Lower lobe of right lung (tissue), 2 donors: ENCODE measurements around the gene SLC6A18. TPM values are rescaled to one million over a fixed set of nuclear protein-coding genes. Genes with fewer than 3 reads are reported as not detected.

Experiments used
- ATAC-seq, 2 donors: fragments of 200-7000 bp; cut with Tn5 transposase; one replicate each; pipeline ENCODE4 v1.9.1; 2020 to 2022; ENCODE audit warnings: mild to moderate bottlenecking in 2 of 2, moderate library complexity in 2 of 2
- DNase-seq: peaks from one replicate; pipeline ENCODE4 v3.0.0-alpha.2; 2020
- H3K27ac ChIP-seq: fragments of 200-600 bp; one replicate; pipeline ENCODE4 v1.8.0; 2022
- H3K27me3 ChIP-seq: fragments of 200-600 bp; one replicate; pipeline ENCODE4 v1.8.0; 2022; ENCODE audit warnings: low read depth
- H3K36me3 ChIP-seq: fragments of 200-600 bp; one replicate; pipeline ENCODE4 v1.8.0; 2022; ENCODE audit warnings: mild to moderate bottlenecking
- H3K4me1 ChIP-seq: fragments of 200-600 bp; one replicate; pipeline ENCODE4 v1.8.0; 2022
- H3K4me3 ChIP-seq: fragments of 200-600 bp; one replicate; pipeline ENCODE4 v1.8.0; 2022; ENCODE audit warnings: mild to moderate bottlenecking
- H3K9me3 ChIP-seq: fragments of 200-600 bp; one replicate; pipeline ENCODE4 v1.8.0; 2022
- intact Hi-C: fragments of 100-400 bp; cut with DNase I; formaldehyde crosslinking; loops from one replicate; pipeline ENCODE4 v1.11.0; 2022
- total RNA-seq: library from RNA; stranded (reverse); fragmentation: NEBNext Ultra II Directional; extraction: Animal tissue kit (Norgen Biotek cat#: 25700); gene quantifications from one replicate; pipeline ENCODE4 v1.2.1, GENCODE V29; 2021
- TF ChIP-seq, protein P1 (sequence below): fragments of 200-600 bp; IDR thresholded peaks from one replicate; pipeline ENCODE4 v1.8.0; 2022; ENCODE audit warnings: antibody characterized with exemption, mild to moderate bottlenecking
- donor health status: DM: no; HTN: yes; CAD: no; lungs with severe emphysema.

The SLC6A18 gene
- total RNA-seq, 1 donor from 2014 or later, result not detected

DNA sequence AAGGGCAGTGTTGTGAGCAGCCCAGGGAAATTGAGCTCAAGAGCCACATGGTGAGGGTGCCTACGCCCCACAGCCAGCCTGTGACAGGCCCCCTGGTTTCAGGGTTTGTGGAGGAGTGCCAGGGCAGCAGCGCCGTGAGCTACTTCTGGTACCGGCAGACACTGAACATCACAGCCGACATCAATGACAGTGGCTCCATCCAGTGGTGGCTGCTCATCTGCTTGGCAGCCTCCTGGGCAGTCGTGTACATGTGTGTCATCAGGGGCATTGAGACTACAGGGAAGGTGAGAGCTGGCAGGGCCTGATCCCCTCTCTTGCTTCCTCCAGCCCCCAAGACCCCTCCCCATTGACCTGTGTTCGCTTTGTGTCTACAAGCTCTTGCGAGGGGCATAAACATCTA is 10.2 kb downstream of the SLC6A18 start:
- no peak overlapping the region for H3K27ac ChIP-seq

DNA sequence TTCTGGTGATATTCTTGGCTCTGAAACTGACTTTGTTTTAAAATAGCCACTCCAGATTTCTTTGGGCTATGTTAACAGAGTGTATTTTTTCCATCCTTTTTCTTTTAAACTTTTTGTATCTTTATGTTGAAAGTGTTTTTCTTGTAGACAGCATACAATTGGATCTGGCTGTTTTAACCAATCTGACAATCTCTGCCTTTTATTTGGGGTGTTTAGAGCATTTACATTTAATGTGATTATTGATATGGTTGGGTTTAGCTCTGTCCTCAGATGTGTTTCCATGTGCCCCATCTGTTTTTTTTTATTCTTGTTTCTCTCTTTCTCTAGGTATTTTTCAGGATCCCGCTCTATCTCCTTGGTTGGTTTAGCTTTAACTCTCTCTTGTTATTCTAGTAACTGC is 10.7 kb downstream of the SLC6A18 start:
- Histone ChIP-seq H3K36me3 (no peaks in the 10 kb centered on the region), H3K4me3 (no peak overlapping the region), H3K4me1 (no peaks in the 10 kb centered on the region), H3K9me3 (peaks cover 3% of the 10 kb centered on the region), H3K27ac (no peak overlapping the region), H3K27me3 (peaks cover 15% of the 10 kb centered on the region)
- TF ChIP-seq, protein P1, sequence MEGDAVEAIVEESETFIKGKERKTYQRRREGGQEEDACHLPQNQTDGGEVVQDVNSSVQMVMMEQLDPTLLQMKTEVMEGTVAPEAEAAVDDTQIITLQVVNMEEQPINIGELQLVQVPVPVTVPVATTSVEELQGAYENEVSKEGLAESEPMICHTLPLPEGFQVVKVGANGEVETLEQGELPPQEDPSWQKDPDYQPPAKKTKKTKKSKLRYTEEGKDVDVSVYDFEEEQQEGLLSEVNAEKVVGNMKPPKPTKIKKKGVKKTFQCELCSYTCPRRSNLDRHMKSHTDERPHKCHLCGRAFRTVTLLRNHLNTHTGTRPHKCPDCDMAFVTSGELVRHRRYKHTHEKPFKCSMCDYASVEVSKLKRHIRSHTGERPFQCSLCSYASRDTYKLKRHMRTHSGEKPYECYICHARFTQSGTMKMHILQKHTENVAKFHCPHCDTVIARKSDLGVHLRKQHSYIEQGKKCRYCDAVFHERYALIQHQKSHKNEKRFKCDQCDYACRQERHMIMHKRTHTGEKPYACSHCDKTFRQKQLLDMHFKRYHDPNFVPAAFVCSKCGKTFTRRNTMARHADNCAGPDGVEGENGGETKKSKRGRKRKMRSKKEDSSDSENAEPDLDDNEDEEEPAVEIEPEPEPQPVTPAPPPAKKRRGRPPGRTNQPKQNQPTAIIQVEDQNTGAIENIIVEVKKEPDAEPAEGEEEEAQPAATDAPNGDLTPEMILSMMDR, result no peak
- intact Hi-C loops, result no loop called here
- ATAC-seq (no peak), DNase-seq (no peak)

More for the DNA sequence above, 10.2 kb downstream of the SLC6A18 start:
- Histone ChIP-seq H3K4me1 (no peaks in the 10 kb centered on the region), H3K36me3 (no peaks in the 10 kb centered on the region), H3K9me3 (peaks cover 3% of the 10 kb centered on the region), H3K4me3 (no peak overlapping the region), H3K27me3 (peaks cover 15% of the 10 kb centered on the region)
- ATAC-seq, result no peak
- no peak for DNase-seq
- TF ChIP-seq, protein P1, result no peak
- intact Hi-C loops, result no loop called here

DNA sequence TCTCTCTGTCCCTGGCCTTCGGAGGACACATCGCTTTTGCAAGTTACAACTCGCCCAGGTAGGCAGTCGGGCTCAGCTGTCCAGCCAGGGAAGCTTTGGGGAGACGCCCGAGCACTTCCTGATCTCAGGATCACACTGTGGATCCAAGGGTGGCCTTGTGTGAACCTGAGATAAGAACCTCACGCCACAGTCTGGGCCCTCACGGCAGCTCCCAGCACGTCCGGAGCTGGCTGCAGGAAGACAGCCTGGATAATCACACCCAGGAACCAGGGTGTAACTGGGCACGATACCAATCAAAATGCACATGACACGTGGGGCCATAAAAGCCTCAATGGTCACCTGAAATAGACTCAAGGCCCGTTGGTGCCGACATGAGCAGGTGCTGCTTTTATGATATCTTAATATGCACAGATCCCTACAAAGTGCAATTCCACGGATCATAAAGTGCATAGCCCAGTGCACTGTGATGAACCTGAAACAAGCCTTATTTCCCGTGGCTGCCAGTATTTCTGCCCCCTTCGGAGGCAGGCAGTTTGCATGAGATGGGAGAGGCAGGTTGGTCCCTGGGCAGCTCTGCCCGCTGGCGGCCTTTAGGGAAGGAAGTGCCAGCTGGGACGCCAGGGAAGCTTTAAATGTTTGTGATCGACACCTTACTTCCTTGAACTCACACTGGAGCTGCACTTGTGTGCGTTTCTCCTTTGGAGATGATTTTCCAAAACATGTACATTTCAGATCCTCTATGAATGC is 14.5 kb downstream of the SLC6A18 start:
- H3K4me3 ChIP-seq, result no peak overlapping the region
- H3K27me3 ChIP-seq, result peaks cover 14% of the 10 kb centered on the region
- peaks cover 3% of the 10 kb centered on the region for H3K9me3 ChIP-seq
- DNase-seq (no peak), ATAC-seq (no peak)
- no peaks in the 10 kb centered on the region for H3K4me1 ChIP-seq
- H3K27ac ChIP-seq, result no peak overlapping the region
- no peaks in the 10 kb centered on the region for H3K36me3 ChIP-seq
- intact Hi-C loops, result no loop called here
- TF ChIP-seq, protein P1, result no peak

GRCh38 chr5:1240496-1241260 is 15.5 kb downstream of the SLC6A18 start:
- Histone ChIP-seq H3K4me3 (no peak overlapping the region), H3K9me3 (peaks cover 3% of the 10 kb centered on the region), H3K27me3 (peaks cover 23% of the 10 kb centered on the region), H3K27ac (no peak overlapping the region), H3K36me3 (no peaks in the 10 kb centered on the region), H3K4me1 (no peaks in the 10 kb centered on the region)
- DNase-seq (no peak), ATAC-seq (no peak)
- intact Hi-C loops, result no loop called here
- TF ChIP-seq, protein P1, result no peak

DNA sequence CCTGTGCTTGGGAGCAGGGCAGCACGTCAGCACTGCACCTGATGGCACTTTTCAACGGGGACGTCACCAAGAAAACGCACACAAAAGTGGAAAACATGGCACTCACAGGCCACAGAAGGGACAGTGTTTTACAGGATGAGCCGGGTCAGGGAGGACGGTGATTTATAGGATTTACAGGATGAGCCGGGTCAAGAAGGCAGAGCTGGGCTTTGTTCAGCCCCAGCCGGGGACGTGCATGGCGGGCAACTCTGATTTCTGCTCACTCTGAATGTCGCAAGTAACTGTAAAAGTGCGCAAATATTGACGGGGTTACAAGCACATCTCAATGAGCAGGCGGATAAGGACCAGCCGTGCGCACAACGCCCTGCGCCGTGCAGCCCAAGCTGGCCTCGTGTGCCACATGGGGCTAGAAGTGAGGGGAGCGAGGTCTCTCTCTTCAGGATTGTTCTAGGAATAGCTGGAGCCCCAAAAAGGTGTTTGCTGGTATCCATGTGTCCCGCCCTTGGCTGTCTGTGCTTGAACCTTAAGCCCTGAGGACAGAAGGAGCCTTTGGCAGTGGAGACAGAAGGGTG is 16.4 kb downstream of the SLC6A18 start:
- TF ChIP-seq, protein P1, result no peak
- H3K27me3 ChIP-seq, result peaks cover 32% of the 10 kb centered on the region
- intact Hi-C loops, result no loop called here
- DNase-seq (no peak), ATAC-seq (no peak)
- H3K36me3 ChIP-seq, result no peaks in the 10 kb centered on the region
- peaks cover under 1% of the 10 kb centered on the region for H3K9me3 ChIP-seq
- H3K4me1 ChIP-seq, result no peaks in the 10 kb centered on the region
- H3K27ac ChIP-seq, result no peak overlapping the region
- H3K4me3 ChIP-seq, result no peak overlapping the region
